Keratinocyte (primary cell): ENCODE measurements around the gene UNK. TPM values are rescaled to one million over a fixed set of nuclear protein-coding genes. Genes with fewer than 3 reads are reported as not detected.

ENCODE experiments used
- DNase-seq: peaks from one replicate; pipeline ENCODE4 v3.0.0-alpha.2; 2011; ENCODE audit warnings: low read depth, missing footprints, low spot score
- FAIRE-seq: peaks from 2 replicates; lab custom pipeline; 2011; peaks lifted over from hg19 to GRCh38; lab: Jason Lieb, UNC
- H2AFZ ChIP-seq: 2 replicates; pipeline ENCODE4 v1.6.0; 2012; ENCODE audit warnings: low read length, control low read depth, inconsistent platforms; ENCODE audit not compliant: control insufficient read depth
- H3K27ac ChIP-seq: 2 replicates; pipeline ENCODE4 v1.5.1; 2011; ENCODE audit warnings: low read length; ENCODE audit not compliant: control insufficient read depth, insufficient read depth
- H3K27me3 ChIP-seq: 3 replicates; pipeline ENCODE4 v1.6.0; 2011; ENCODE audit warnings: low read length; ENCODE audit not compliant: control insufficient read depth, insufficient read depth; ENCODE audit errors: extremely low read depth
- H3K36me3 ChIP-seq, 2 experiments: 2 replicates in 1 of 2; 3 replicates in 1 of 2; pipeline ENCODE4 v1.5.1; 2011; ENCODE audit warnings: low read length in 2 of 2, mild to moderate bottlenecking in 1 of 2; ENCODE audit not compliant: control insufficient read depth in 2 of 2, insufficient read depth in 2 of 2; ENCODE audit errors: extremely low read depth in 1 of 2
- H3K4me1 ChIP-seq: 3 replicates; pipeline ENCODE4 v1.5.1; 2011; ENCODE audit warnings: low read length; ENCODE audit not compliant: control insufficient read depth, insufficient read depth; ENCODE audit errors: extremely low read depth
- H3K4me2 ChIP-seq: 3 replicates; pipeline ENCODE4 v1.6.0; 2011; ENCODE audit warnings: low read depth, low read length; ENCODE audit not compliant: control insufficient read depth, insufficient read depth; ENCODE audit errors: extremely low read depth
- H3K4me3 ChIP-seq, 3 experiments: fragments of 200-600 bp in 1 of 3; sonication (generic) in 1 of 3; 2 replicates in 2 of 3; 3 replicates in 1 of 3; pipeline ENCODE4 v1.5.1; 2011 to 2016; ENCODE audit warnings: low read length in 3 of 3, mild to moderate bottlenecking in 3 of 3, control low read depth in 2 of 3, inconsistent platforms in 1 of 3, low read depth in 1 of 3, mixed read lengths in 1 of 3, mixed run types in 1 of 3, moderate library complexity in 1 of 3; ENCODE audit not compliant: control insufficient read depth in 2 of 3, insufficient read depth in 2 of 3; ENCODE audit errors: extremely low read depth in 1 of 3
- H3K79me2 ChIP-seq: 2 replicates; pipeline ENCODE4 v1.6.0; 2012; ENCODE audit warnings: low read length; ENCODE audit not compliant: control insufficient read depth, insufficient read depth
- H3K9ac ChIP-seq: 3 replicates; pipeline ENCODE4 v1.6.0; 2011; ENCODE audit warnings: low read length; ENCODE audit not compliant: control insufficient read depth, insufficient read depth; ENCODE audit errors: extremely low read depth
- H3K9me1 ChIP-seq: 3 replicates; pipeline ENCODE4 v1.6.0; 2011; ENCODE audit warnings: low read length; ENCODE audit not compliant: control insufficient read depth, insufficient read depth; ENCODE audit errors: extremely low read depth
- H3K9me3 ChIP-seq: 2 replicates; pipeline ENCODE4 v1.5.1; 2012; ENCODE audit warnings: low read depth, low read length; ENCODE audit not compliant: control insufficient read depth
- H4K20me1 ChIP-seq: 3 replicates; pipeline ENCODE4 v1.6.0; 2011; ENCODE audit warnings: low read length; ENCODE audit not compliant: control insufficient read depth, insufficient read depth; ENCODE audit errors: extremely low read depth
- CTCF ChIP-seq, 3 experiments: IDR thresholded peaks in 1 of 3; conservative IDR thresholded peaks in 1 of 3; optimal IDR thresholded peaks in 1 of 3; 2 replicates in 2 of 3; 3 replicates in 1 of 3; pipeline versions ENCODE3 to v1.5.1; 2011; ENCODE audit warnings: low read length in 3 of 3, mild to moderate bottlenecking in 3 of 3, moderate library complexity in 2 of 3, control low read depth in 1 of 3, inconsistent platforms in 1 of 3; ENCODE audit not compliant: insufficient read depth in 2 of 3; ENCODE audit errors: extremely low read depth in 1 of 3
- EZH2 ChIP-seq: IDR thresholded peaks from one replicate; pipeline ENCODE4 v1.6.1; 2012; ENCODE audit warnings: inconsistent platforms, mild to moderate bottlenecking, low read length, moderate library complexity
- dilution Hi-C: fragments of 300-500 bp; cut with MboI; formaldehyde crosslinking; loops from one replicate; pipeline ENCODE4 v1.7.0; 2020; ENCODE audit warnings: low sequenced_read_pairs; ENCODE audit not compliant: extremely low pct_ligation_motif_present
- polyA plus RNA-seq, 5 experiments: library from polyadenylated mRNA; depleted of rRNA in 3 of 5; stranded (reverse) in 3 of 5; stranded (forward) in 1 of 5; unstranded in 1 of 5; fragments of >200 nt; gene quantifications; 1 replicate in 1 of 5; 2 replicates in 3 of 5; 3 replicates in 1 of 5; pipeline versions ENCODE4 v1.2.1 to v1.2.3, GENCODE V29; 2011 to 2012; ENCODE audit warnings: missing spikeins in 2 of 5, low read depth in 1 of 5, low replicate concordance in 1 of 5

The UNK gene
- polyA plus RNA-seq, 1 donor (not counting 4 experiments of a cell fraction or from before 2014, with no cell fraction given): 13.0 TPM

- no peak overlapping the region for H2AFZ ChIP-seq
- no peaks in the 10 kb centered on the region for H3K27me3 ChIP-seq
- no peak overlapping the region for H3K9ac ChIP-seq
- H3K79me2 ChIP-seq: peaks cover 24% of the 10 kb centered on the region
- no peaks in the 10 kb centered on the region for H3K9me1 ChIP-seq
- no peak overlapping the region for H3K4me3 ChIP-seq
- H3K27ac ChIP-seq: no peak overlapping the region
- no peak overlapping the region for H3K4me2 ChIP-seq
- DNase-seq (no peak), FAIRE-seq (no peak)
- dilution Hi-C loops: no loop called here
- TF ChIP-seq EZH2: no peak
- no peak for TF ChIP-seq CTCF (optimal IDR thresholded peaks at IDR 0.05 in 1 of 3, IDR thresholded peaks at IDR 0.05 in 1 of 3, conservative IDR thresholded peaks at IDR 0.05 in 1 of 3; ENCODE audit: extremely low read depth in 1 of 3, insufficient read depth in 2 of 3, low read length in 3 of 3)
- H4K20me1 ChIP-seq: peaks cover 71% of the 10 kb centered on the region
- no peaks in the 10 kb centered on the region for H3K4me1 ChIP-seq
- H3K9me3 ChIP-seq: no peaks in the 10 kb centered on the region
- H3K36me3 ChIP-seq: peaks cover 51 to 77% of the 10 kb centered on the region in 2 experiments
These were observed 35.9 kb upstream of the UNK start for GRCh38 chr17:75748706-75749105.

- Histone ChIP-seq H3K4me3 (no peak overlapping the region), H3K4me2 (no peak overlapping the region), H3K9me1 (no peaks in the 10 kb centered on the region), H3K4me1 (no peaks in the 10 kb centered on the region), H3K36me3 (peaks cover 50 to 77% of the 10 kb centered on the region in 2 experiments), H3K9ac (no peak overlapping the region), H3K79me2 (peaks cover 23% of the 10 kb centered on the region), H3K27ac (no peak overlapping the region), H4K20me1 (peaks cover 77% of the 10 kb centered on the region), H2AFZ (no peak overlapping the region), H3K27me3 (no peaks in the 10 kb centered on the region), H3K9me3 (no peaks in the 10 kb centered on the region)
- TF ChIP-seq CTCF (optimal IDR thresholded peaks at IDR 0.05 in 1 of 3, IDR thresholded peaks at IDR 0.05 in 1 of 3, conservative IDR thresholded peaks at IDR 0.05 in 1 of 3; ENCODE audit: extremely low read depth in 1 of 3, insufficient read depth in 2 of 3, low read length in 3 of 3) (peak; percentile 64 to 84 (median 69)), EZH2 (no peak)
- no peak for FAIRE-seq
- dilution Hi-C loops: no loop called here
- no peak for DNase-seq
These were observed 34.8 kb upstream of the UNK start for GRCh38 chr17:75749545-75750389.
